Effector memory CD4-positive, alpha-beta T cell (primary cell): Measurements from ENCODE around the gene RMND5B.
"Not testable (repeated sequence)": the region's sequence is repeated elsewhere in the genome, so short reads cannot be mapped to it uniquely, and the experiment has no call there.

Source experiments
- DNase-seq, 3 donors: peaks; one replicate each; pipeline ENCODE4 v3.0.0-alpha.2; 2020
- H3K27ac ChIP-seq: 2 replicates; pipeline ENCODE4 v1.7.0; 2013; ENCODE audit warnings: mild to moderate bottlenecking, low read length, moderate library complexity; ENCODE audit not compliant: insufficient read depth, poor library complexity, severe bottlenecking
- H3K27me3 ChIP-seq: replicated peaks from 2 replicates; pipeline ENCODE4 v1.7.0; 2013; ENCODE audit warnings: mild to moderate bottlenecking, low read length; ENCODE audit not compliant: insufficient read depth, control insufficient read depth, poor library complexity, severe bottlenecking
- H3K36me3 ChIP-seq: 2 replicates; pipeline ENCODE4 v1.7.0; 2013; ENCODE audit warnings: mild to moderate bottlenecking, low read length, moderate library complexity; ENCODE audit not compliant: control insufficient read depth, insufficient read depth
- H3K4me1 ChIP-seq: 2 replicates; pipeline ENCODE4 v1.7.0; 2013; ENCODE audit warnings: low read length, mild to moderate bottlenecking; ENCODE audit not compliant: control insufficient read depth, insufficient read depth, poor library complexity, severe bottlenecking
- H3K4me3 ChIP-seq: 2 replicates; pipeline ENCODE4 v1.7.0; 2013; ENCODE audit warnings: low read length, low read depth, mild to moderate bottlenecking; ENCODE audit not compliant: insufficient read depth, poor library complexity, severe bottlenecking
- H3K9me3 ChIP-seq: 2 replicates; pipeline ENCODE4 v1.7.0; 2013; ENCODE audit warnings: mild to moderate bottlenecking, low read length, moderate library complexity; ENCODE audit not compliant: control insufficient read depth

RMND5B gene

GRCh38 chr5:178120607-178121357 lies 10.0 kb upstream of the RMND5B start:
- Histone ChIP-seq H3K27me3 (no peaks in the 10 kb centered on the region), H3K27ac (peak overlapping the region; percentile 42), H3K4me3 (peak overlapping the region; percentile 45), H3K4me1 (peaks cover 29% of the 10 kb centered on the region), H3K9me3 (no peaks in the 10 kb centered on the region), H3K36me3 (no peaks in the 10 kb centered on the region)
- DNase-seq = peak; percentile 64 to 75 (median 70)

DNA sequence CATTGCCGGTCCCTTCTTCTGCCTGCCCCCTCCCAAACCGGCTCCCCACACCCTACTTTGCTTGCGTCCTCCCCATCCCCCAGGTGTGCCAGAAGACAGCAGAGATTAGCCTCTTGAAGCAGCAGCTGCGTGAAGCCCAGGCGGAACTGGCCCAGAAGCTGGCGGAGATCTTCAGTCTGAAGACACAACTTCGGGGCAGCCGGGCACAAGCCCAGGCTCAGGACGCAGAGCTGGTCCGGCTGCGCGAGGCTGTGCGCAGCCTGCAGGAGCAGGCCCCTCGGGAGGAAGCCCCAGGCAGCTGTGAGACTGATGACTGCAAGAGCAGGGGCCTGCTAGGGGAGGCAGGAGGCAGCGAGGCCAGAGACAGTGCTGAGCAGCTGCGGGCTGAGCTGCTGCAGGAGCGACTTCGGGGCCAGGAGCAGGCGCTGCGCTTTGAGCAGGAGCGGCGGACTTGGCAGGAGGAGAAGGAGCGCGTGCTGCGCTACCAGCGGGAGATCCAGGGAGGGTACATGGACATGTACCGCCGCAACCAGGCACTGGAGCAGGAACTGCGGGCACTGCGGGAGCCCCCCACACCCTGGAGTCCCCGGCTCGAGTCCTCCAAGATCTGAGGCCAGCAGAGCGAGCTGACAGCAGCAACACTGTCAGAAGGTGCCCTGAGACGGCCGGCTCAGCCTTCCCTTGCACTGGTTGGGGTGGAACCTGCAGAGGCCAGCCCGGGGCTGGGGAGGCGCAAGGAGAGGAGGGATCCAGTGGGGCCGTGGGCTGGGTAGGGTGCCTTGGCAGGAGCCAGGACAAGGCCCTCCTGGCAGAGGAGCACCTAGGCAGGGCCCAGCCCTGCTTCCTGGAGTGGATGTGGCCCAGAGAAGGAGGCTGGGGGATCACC lies 9.2 kb upstream of the RMND5B start:
- peaks cover 21% of the 10 kb centered on the region for H3K4me1 ChIP-seq

GRCh38 chr5:178122346-178122745 lies 8.5 kb upstream of the RMND5B start:
- Histone ChIP-seq H3K4me1 (peaks cover 13% of the 10 kb centered on the region), H3K27me3 (no peaks in the 10 kb centered on the region), H3K27ac (no peak overlapping the region), H3K36me3 (no peaks in the 10 kb centered on the region), H3K9me3 (no peaks in the 10 kb centered on the region), H3K4me3 (no peak overlapping the region)
- no peak for DNase-seq

More for the DNA sequence above, 9.2 kb upstream of the RMND5B start:
- no peaks in the 10 kb centered on the region for H3K36me3 ChIP-seq
- H3K4me3 ChIP-seq = peak overlapping the region; percentile 45
- H3K27ac ChIP-seq = peak overlapping the region; percentile 42
- no peaks in the 10 kb centered on the region for H3K9me3 ChIP-seq
- no peak for DNase-seq
- H3K27me3 ChIP-seq = no peaks in the 10 kb centered on the region

GRCh38 chr5:178123094-178123965 lies 7.5 kb upstream of the RMND5B start:
- no peak for DNase-seq
- no peaks in the 10 kb centered on the region for H3K9me3 ChIP-seq

GRCh38 chr5:178123966-178124925 lies 6.6 kb upstream of the RMND5B start:
- no peaks in the 10 kb centered on the region for H3K36me3 ChIP-seq
- no peak overlapping the region for H3K27ac ChIP-seq
- H3K4me1 ChIP-seq = peaks cover 12% of the 10 kb centered on the region
- no peaks in the 10 kb centered on the region for H3K27me3 ChIP-seq
- DNase-seq = no peak
- no peaks in the 10 kb centered on the region for H3K9me3 ChIP-seq
- no peak overlapping the region for H3K4me3 ChIP-seq

More at GRCh38 chr5:178123094-178123965, 7.5 kb upstream of the RMND5B start:
- no peak overlapping the region for H3K27ac ChIP-seq
- H3K4me3 ChIP-seq = no peak overlapping the region
- H3K36me3 ChIP-seq = no peaks in the 10 kb centered on the region
- H3K4me1 ChIP-seq = peaks cover 12% of the 10 kb centered on the region
- H3K27me3 ChIP-seq = no peaks in the 10 kb centered on the region

DNA sequence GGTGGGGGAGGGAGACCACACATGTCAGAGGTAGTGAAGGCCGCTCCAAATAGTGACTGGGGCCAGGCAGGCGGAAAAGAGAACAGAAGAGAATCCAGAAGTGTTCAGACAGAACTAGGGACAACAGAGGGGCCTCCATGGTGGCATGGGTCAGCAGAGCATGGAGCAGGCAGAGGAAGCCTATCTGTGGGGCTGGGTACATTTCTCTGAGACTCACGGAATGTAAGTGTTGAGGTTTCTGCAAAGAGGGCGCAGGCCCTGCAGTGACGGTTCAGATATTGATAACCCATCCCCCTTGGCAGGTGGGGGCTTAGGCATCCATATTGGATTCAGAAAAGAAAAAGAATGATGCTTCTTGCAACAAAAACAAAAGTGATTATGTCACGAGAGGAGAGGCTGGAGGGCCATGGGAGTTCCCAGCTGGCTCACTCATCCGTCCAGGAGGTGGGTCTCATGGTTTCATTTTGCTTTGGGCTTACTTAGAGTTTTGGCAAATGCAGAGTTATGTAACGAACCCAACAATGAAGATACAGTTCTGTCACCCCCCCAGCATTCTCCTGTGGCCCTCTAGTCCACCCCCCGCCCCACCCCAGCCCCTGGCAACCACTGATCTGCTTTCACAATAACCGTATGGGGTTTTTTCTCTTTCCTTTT lies 5.4 kb upstream of the RMND5B start:
- no peaks in the 10 kb centered on the region for H3K9me3 ChIP-seq
- H3K36me3 ChIP-seq = no peaks in the 10 kb centered on the region
- no peak overlapping the region for H3K27ac ChIP-seq
- no peaks in the 10 kb centered on the region for H3K27me3 ChIP-seq
- no peak for DNase-seq
- H3K4me1 ChIP-seq = peaks cover 12% of the 10 kb centered on the region
- no peak overlapping the region for H3K4me3 ChIP-seq

DNA sequence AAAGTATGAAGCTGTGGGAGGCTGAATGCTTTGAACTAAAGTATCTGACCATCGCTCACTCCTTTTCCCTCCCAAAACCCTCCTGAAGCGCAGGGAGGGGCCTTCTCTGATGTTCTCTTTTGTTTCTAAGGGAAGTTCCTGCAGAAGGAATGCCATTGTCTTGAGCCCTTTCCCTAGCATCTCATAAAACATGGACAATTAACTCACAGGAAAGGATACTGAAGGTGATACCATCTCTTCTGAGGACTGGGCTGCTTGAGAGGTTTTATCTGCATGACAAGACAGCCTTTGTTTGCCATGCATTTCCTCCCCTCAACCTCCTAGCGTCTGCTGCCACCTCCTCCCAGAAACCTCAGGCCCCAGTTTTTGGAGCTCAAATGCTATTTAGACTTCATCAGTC lies 4.3 kb upstream of the RMND5B start:
- no peak overlapping the region for H3K27ac ChIP-seq
- H3K9me3 ChIP-seq = no peaks in the 10 kb centered on the region
- no peaks in the 10 kb centered on the region for H3K27me3 ChIP-seq
- no peak for DNase-seq
- H3K36me3 ChIP-seq = no peaks in the 10 kb centered on the region
- peaks cover 2% of the 10 kb centered on the region for H3K4me1 ChIP-seq
- H3K4me3 ChIP-seq = no peak overlapping the region

- not testable (repeated sequence) for H3K4me1 ChIP-seq, H3K27me3 ChIP-seq, H3K4me3 ChIP-seq, H3K27ac ChIP-seq, H3K9me3 ChIP-seq, DNase-seq, H3K36me3 ChIP-seq
Observed at GRCh38 chr5:178127300-178128009, 3.4 kb upstream of the RMND5B start.
